GM19395 (cell line): ENCODE measurements around the gene RNF181.
"Not testable (repeated sequence)": the region's sequence is repeated elsewhere in the genome, so short reads cannot be mapped to it uniquely, and the experiment has no call there.

Experiments used
- ATAC-seq: cut with Tn5 transposase; IDR thresholded peaks from one replicate; pipeline ENCODE4 v1.9.1; 2021; ENCODE audit warnings: mild to moderate bottlenecking, moderate library complexity; ENCODE audit not compliant: unreplicated experiment

Gene RNF181, protein sequence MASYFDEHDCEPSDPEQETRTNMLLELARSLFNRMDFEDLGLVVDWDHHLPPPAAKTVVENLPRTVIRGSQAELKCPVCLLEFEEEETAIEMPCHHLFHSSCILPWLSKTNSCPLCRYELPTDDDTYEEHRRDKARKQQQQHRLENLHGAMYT

DNA sequence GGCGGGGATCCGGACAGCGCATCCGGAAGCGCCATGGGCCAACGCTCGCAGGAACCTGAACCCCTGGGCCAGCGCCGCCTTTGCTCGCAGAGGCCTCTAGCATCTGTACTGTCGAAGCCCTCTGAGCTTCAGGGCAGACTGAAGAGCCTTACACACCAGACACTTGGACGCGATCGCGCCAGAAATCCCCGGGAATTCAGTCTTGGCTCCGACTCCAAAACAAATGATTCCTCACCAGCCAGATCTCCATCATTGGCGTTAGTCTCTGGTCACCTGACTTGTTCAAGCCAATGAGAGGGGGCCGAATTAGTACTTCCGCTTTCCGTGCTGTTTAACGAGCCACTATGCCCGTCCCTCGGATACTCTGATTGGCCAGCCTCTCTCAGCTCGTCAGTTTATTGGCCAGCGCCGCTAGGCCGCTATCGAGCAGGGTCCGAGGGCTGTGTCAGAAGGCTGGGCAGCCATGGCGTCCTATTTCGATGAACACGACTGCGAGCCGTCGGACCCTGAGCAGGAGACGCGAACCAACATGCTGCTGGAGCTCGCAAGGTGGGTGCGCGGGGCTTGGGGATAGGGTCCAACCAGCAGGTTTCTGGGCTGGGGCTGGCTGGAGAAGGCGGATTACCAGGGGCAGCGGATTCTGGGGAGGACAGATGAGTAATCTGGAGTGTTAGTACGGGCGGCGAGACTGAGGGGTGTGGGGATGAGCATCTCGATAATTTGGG is at the start of gene RNF181:
Gene RNF181, plus strand, starts transcription at position 445 of the 725 bp plus-strand sequence. Its CDS starts 19 bp downstream, at position 464.
- peak; percentile 99 for ATAC-seq

DNA sequence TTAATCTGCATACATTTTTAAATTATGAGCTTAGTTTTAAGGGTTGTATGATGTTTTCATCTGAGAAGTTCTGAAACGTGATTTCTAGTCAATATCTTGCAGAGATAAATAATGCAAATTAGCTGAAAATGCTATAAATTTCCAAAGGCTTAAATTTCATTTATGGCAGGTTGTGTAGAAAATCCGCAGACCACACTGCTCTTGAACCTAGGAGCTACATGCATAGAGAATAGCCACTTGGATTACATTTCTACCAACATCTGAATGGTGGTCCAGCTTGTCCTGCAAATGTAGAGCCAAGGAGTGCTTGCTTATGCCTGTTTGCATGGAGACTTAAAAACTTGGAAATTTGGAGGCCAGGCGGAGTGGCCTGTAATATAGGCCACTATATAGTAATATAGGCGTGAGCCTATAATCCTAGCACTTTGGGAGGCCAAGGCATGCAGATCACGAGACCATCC is 49.7 kb upstream of the RNF181 start:
- no peak for ATAC-seq

GRCh38 chr2:85547089-85547858 is 48.3 kb upstream of the RNF181 start:
- no peak for ATAC-seq

DNA sequence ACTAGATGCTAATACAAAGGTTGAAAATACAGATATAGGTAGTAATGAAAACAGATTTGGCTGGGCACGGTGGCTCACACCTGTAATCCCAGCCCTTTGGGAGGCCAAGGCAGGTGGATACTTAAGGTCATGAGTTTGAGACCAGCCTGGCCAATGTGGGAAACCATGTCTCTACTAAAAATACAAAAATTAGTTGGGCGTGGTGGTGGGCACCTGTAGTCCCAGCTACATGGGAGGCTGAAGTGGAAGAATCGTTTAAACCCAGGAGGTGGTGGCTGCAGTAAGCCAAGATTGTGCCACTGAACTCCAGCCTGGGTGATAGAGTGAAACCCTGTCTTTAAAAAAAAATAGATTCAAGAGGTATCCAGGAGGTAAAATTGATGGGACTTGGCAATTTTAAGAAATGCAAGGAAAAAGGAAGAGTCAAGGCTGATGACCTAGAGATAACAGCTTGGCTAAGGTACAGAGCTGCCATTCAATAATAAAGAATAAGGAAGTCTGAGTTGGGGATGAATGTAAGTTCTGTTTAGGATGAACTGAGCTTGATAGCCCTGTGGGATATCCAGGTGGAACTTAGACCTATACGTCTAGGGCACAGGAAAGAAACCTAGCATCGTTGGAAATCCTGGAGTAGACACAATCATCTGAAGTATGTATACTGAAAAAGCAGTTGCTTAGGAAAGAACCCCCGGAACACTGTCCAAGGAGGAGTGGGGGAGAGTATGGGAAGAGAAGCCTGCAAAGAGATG is 47.5 kb upstream of the RNF181 start:
- no peak for ATAC-seq

DNA sequence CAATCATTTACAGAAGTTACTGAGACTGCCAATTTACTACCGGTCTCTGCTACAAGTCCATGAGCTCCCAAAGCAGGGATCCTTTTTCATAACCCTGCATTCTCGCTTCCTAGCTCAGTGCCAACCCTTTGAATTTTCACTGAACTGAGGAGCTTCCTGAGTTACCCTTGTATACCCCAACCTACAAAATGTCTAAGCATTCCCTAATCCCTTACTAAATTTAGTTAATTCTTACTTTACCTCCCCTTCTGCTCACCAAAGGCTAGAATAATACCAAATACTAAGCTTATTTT is 47.0 kb upstream of the RNF181 start:
- ATAC-seq: no peak

DNA sequence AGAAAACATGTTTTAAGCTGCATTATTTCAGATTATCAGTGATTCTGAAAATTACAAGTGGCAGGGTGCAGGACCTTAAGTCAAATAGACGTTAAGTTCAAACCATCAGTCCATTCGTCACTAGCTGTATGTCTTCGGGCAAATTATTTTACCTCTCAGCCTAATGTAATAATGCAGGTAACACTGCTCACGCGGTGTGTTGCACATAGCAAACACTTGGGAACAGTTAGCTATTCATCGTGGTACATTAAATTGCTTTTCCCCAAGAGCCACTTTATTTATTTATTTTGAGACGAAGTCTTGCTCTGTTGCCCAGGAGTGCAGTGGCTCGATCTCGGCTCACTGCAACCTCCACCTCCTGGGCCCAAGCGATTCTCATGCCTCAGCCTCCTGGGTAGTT is 46.5 kb upstream of the RNF181 start:
- no peak for ATAC-seq

DNA sequence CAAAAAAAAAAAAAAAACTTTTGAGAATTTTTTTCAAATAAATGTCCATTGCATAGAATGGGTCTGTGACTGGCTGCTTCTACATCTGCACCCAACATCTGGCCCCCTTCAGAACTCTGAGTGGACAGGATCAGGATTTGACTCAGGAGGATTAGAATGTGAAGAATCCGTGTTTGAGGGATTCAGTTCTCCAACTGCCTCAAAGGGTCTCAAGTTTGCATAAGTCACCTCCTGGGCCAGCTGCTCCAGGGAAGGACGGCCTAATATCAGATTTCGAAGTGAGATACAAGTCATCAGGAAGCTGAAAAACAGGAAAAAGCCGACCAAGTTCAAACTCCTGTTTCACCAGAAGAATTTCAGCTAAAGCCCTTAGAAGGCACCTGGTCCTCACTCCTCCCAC is 45.7 kb upstream of the RNF181 start:
- ATAC-seq: no peak

DNA sequence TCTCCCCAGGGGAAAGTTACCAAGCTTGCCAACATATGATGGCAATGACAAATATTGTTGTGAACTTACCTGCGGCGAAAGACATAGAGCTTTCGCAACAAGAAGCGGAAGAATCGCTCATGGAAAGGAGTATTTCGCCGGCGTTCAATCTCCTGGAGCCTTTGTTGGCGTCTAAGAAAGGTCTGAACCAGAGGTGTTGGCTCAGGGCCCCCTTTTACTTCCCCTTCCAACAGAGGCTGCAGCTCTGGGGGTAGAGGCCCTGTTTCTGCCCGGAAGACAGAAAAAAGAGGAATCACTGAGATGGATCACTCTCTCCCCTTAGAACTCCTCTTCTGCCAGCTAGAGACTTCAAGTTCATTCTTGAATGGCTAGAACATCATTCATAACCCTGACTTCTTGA is 45.1 kb upstream of the RNF181 start:
- no peak for ATAC-seq

- ATAC-seq: peak; percentile 74
Observed at GRCh38 chr2:85551698-85552678, 43.6 kb upstream of the RNF181 start.

DNA sequence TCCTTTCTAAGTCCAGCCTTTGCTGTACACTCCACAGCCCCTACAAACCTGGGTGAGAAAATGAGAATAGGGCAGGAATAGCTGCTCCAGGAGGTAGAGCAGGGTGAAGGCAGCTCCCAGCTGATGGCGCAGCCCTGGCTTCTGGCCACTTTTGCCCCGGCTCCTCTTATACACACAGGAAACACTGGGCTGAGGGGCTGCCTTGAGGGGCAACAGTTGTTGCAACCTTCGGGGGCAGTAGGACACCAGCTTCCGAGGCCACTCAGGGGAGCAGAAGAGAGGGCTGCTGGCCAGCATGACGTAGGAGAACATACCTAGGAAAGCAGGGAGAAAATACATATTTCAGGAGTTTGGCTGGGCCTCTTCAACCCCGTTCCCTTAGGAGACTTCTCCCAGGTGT is 42.4 kb upstream of the RNF181 start:
- no peak for ATAC-seq

DNA sequence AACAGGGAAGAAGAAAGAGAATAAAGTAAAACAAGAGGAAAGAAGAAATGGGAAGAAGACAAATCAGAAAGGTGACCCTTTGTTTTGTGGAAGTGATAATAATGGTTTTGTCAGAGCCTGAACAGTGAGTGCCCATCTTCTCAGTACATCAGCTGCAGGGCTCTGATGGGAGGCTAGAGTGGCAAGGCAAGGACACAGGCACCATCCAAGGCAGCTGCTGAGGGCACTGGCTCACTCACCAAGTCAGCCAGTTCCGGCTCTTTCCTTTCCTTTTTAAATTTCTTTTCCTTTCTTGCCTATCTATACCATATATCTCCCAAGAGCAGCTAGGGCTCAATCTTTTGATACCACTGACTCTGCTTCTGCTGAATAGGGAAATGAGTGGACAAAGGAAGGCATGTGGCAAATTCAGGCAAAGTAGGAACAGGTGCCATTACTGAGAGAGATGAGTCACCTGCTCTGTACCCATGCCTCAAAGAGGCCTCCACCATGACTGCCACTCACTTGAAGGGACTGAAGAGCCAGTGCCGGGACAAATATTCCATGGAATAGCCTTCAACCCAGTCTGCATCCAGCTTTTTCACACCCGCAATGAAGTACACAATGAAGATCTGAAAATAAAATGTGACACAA is 40.4 kb upstream of the RNF181 start:
- no peak for ATAC-seq

DNA sequence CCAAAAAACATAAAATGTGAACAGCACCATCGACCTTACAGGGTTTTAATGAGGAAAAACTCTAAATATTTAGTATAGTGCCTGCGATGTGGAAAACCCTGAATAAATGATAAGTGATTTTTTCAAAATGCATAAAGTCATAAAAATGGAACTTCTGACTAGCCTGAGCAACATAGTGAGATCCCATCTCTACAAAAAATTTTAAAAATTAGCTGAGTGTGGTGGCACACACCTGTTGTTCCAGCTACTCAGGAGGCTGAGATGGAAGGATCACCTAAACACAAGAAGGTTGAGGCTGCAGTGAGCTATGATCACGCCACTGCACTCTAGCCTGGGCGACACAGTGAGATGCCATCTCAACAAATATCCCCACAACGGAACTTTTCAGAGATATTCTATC is 38.4 kb upstream of the RNF181 start:
- ATAC-seq: no peak

- ATAC-seq: no peak
Observed at GRCh38 chr2:85558160-85558559, 37.4 kb upstream of the RNF181 start.

DNA sequence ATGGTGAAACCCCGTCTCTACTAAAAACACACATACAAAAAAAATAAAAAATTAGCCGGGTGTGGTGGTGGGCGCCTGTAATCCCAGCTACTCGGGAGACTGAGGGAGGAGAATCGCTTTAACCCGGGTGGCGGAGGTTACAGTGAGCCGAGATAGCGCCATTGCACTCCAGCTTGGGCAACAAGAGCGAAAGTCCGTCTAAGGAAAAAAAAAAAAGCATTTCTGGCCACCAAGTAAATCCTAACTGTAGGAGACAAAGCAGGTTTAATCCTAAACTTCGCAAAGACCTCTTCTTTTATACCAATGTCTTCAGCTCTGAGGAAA is 35.2 kb upstream of the RNF181 start:
- not testable (repeated sequence) for ATAC-seq

DNA sequence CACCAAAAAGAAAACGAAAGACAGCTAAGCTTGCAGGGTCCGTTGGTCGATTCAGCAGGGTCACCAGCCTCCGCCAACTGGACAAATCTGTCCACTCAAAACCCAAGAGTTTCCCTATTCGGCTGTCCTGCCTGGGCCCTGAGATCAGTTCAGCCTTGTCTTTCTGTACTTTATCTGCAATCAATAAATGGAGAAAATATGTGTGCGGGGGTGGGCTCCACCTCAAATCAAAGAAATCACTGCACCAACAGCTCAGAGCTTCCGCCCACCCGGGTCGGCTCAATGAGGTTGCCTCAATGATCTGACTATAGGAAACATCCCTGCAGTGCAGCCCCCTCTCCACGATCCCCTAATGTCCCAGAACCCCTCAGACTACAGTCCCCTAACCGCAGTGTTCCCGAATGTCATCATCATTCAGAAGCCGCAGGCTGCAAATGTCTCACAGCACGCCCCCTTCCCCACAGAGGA is 34.7 kb upstream of the RNF181 start:
- peak; percentile 25 for ATAC-seq

- ATAC-seq: peak; percentile 90
Observed at GRCh38 chr2:85561280-85562212, 34.0 kb upstream of the RNF181 start, which contains the start of gene GGCX. GGCX (minus strand) TSS chr2:85561493; CDS start chr2:85561428, 65 bp downstream.

DNA sequence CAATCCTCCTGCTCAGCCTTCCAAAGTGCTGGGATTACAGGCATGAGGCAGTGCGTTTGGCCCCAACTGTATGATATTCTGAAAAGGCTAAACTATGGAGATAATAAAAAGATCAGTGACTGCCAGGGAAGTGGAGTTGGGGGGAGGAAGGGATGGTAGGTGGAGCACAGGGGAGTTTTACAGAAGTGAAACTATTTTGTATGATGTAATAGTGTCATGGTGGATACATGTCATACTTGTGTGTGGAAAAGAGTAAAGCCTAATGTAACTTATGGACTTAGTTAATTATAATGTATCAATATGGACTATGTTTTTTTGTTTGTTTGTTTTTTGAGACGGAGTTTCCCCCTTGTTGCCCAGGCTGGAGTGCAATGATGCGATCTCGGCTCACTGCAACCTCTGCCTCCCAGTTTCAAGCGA is 31.4 kb upstream of the RNF181 start:
- ATAC-seq: no peak

DNA sequence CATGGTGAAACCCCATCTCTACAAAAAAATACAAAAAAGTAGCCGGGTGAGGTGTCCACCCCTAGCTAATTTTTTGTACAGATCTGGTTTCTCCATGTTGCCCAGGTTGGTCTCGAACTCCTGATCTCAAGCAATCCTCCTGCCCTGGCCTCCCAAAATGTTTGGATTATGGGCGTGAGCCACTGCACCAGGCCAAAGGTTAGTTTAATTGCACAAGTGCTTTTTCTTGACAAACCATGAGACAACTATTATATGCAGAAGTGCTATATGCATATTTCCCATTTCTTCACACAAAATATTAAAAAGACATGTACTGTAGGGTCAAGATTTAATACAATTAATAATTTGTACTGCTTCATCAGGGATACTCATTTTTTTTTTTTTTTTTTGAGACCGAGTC is 29.3 kb upstream of the RNF181 start:
- no peak for ATAC-seq

- ATAC-seq: no peak
Observed at GRCh38 chr2:85575739-85576138, 19.8 kb upstream of the RNF181 start.
